Esophagus mucosa (tissue), 1 donor: ENCODE measurements around the gene SSRP1. TPM values are rescaled to one million over a fixed set of nuclear protein-coding genes. Genes with fewer than 3 reads are reported as not detected.
"Not testable (repeated sequence)": the region's sequence is repeated elsewhere in the genome, so short reads cannot be mapped to it uniquely, and the experiment has no call there.

Experiments
- ATAC-seq: fragments of 200-7000 bp; cut with Tn5 transposase; one replicate; pipeline ENCODE4 v1.9.1; 2020
- total RNA-seq: library from RNA; stranded (reverse); gene quantifications from one replicate; pipeline ENCODE4 v1.2.4, GENCODE V29; 2023
- donor health status: DM: yes; HTN: yes; CAD: no.

The SSRP1 gene
- 74.9 TPM for total RNA-seq

- peak; percentile 95 for ATAC-seq
Observed at GRCh38 chr11:57335343-57336110, at the start of gene SSRP1. TSS of gene SSRP1 (minus strand) at chr11:57335892. CDS start at chr11:57335121, 771 bp downstream.

DNA sequence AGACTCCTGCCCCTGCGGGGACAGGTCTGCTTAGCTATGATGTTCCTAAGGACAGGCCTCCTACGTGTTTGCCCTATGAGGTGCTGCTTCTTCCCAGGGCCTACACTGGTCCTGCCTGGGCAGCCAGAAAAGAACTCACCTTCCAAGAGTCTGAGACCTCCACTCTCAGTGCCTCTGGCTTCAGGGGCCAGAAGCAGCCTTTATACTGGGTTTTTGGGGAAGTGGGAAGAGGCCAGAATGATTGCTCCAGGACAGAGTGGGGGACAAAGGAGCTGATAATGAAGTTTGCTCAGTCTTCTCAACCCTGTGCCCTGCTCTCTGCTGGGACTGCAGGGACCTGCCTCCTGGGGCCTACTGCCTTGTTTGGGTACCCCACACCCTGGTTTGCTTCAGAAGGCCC, 45.3 kb upstream of the SSRP1 start, which contains the start of gene PRG3:
Gene PRG3, minus strand, starts transcription at position 176 of the 400 bp plus-strand sequence. CDS start 442 bp downstream, outside the sequence.
- ATAC-seq, result no peak

- no peak for ATAC-seq
Observed at GRCh38 chr11:57379732-57380131, 44.0 kb upstream of the SSRP1 start.

DNA sequence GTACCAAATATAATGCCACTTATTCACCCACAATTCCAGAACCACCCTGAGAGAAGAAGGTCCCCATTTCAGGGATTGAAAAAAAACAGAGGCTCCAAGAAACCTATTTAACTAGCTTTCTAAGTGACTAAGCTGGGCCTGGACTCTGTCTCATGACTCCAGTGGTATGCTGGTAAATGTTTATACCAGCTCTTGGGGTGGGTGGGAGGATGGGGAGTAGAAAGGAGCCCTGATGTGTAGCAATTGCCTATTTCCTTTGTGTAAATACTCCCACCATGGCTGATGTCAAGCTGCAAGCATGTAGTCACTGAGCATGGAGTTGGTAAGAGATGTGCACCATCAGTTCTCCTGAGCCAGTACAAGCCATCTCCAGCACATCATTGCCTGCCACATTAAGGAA, 42.5 kb upstream of the SSRP1 start:
- ATAC-seq, result no peak

GRCh38 chr11:57377107-57377506, 41.4 kb upstream of the SSRP1 start:
- ATAC-seq, result no peak

DNA sequence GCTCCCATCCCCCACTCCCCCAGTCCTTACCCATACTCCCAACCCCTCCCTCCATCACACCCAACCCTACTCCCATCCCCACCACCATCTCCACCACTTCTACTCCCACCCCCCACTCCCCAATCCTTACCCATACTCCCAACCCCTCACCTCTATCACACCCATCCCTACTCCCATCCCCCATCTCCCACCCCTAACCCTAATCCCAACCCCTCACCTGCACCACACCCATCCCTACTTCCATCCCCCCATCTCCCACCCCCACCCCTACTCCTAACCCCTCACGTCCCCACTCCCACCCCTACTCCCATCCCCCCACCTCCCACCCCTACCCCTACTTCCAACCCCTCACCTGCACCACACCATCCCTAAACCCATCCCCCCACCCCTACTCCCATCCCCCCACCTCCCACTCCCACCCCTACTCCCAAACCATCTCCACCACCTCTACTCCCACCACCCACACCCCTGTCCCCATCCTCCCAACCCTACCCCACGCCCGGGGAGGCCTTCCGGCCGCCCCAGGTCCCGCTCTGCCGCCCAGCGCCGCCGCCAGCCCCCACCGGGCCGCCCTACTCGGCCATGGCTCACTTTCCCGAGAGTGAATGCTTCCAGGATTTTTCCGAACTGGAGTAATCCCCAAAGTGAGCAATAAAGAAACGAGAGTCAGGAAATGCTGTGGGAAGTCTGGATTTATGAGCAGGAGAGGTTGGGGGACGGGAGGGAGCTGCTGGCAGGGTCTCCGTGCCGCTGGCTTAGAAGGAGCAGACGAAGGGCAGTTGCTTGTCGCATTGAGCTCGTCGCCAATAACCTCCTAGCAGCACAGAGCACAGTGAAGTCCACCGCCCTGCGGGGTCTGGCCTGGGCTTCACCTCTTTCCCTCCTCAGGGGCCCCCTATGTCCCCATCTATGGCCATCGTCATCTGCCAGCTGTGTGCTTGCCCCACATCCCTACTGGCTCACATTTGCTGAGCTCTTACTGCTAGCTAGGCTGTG, 40.7 kb upstream of the SSRP1 start:
- ATAC-seq, result no peak

DNA sequence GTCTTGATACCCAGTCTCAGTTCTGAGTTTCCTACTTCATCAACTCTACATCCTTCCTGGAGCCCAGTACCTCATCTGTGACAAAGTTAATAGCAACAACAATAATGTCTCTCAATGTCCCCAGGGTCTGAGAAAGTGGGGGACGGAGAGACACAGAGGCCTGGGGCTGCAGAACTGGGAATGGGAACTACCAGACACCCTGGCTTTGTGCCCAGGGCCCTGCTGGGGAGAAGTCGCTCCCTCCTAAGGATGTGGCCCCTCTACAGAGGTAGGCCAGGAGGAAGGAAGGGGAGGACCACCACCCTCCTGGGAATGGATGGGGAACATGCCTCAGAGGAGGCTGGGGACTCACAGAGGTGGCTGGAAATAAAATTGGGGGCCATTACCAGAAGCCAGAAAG, 39.8 kb upstream of the SSRP1 start:
- ATAC-seq, result no peak

GRCh38 chr11:57374966-57375365, 39.3 kb upstream of the SSRP1 start:
- no peak for ATAC-seq

DNA sequence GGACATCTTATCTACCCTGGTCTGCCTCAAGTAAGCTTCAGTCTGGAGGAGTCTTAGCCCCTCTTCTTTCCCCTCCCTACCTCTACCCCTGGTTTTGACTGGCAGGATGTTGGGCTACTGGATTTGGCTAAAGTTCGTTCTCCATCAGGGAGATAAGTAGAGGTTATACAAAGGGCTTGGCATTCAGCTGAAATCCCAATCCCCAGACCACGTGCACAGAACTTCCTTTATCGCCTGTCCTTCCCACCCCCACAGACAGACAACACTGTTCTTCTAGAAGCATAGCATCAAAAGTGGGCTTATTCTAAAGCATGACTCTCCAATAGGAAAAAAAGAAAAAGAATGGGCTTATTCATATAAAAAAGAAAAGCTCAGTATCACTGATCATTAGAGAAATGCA, 37.5 kb upstream of the SSRP1 start:
- ATAC-seq, result no peak

GRCh38 chr11:57370941-57371340, 35.2 kb upstream of the SSRP1 start:
- no peak for ATAC-seq

DNA sequence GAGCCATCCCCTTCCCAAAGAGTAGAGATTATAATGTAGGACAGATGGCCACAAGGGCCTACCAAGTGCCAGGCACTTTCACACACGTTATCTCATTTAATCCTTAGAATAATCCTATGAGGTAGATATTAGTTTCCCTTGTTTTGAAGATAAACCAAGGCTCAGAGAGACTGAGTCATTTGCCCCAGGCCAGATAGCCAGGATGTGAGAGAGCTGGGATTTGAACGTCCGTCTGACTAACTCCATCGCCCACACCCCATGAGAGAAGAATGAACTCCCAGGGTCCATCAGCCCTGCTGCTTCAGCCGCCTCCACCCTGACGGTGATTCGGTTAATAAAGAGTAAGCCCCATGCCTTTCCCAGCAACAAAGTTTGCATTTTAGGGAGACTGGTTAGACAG, 34.6 kb upstream of the SSRP1 start:
- ATAC-seq, result peak; percentile 36

GRCh38 chr11:57368845-57369232, 33.1 kb upstream of the SSRP1 start:
- ATAC-seq, result no peak

DNA sequence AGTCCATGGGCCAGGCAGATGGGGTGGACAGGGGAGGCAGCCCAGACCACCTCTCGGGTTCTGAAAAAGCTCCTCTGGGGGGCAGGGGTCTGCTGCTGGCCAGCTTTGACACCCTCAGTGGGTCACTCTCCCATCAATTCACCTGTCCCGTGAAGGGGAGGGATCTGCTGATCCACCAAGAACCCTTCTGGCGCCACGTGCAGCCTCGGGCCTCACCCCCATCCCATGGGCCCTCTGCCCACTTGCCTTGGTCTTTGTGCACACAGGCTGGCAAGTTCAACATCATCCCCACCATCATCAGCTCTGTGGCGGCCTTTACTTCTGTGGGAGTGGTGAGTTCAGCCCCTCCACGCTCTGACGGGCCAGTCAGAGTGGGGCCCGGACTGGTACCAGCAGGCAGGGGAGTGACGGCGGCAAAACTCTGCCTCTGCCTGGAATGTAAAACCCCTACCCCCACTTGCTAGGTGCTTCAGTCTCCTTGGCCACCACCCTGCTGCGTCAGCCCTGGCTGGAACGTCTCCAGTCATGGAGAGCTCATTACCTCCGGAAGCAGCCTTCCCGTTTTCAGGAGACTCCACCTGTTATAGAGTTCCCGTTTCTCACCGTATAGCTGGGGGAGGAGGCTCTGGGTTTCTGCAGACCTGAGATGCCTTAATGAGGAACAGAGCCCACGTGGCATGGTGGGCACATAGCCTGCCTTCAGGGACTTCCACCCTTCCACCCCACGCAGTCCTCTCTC, 32.6 kb upstream of the SSRP1 start:
- no peak for ATAC-seq

GRCh38 chr11:57364851-57365660, 29.4 kb upstream of the SSRP1 start:
- no peak for ATAC-seq

- no peak for ATAC-seq
Observed at GRCh38 chr11:57363131-57364080, 27.7 kb upstream of the SSRP1 start.

GRCh38 chr11:57361926-57362325, 26.2 kb upstream of the SSRP1 start:
- ATAC-seq, result no peak

DNA sequence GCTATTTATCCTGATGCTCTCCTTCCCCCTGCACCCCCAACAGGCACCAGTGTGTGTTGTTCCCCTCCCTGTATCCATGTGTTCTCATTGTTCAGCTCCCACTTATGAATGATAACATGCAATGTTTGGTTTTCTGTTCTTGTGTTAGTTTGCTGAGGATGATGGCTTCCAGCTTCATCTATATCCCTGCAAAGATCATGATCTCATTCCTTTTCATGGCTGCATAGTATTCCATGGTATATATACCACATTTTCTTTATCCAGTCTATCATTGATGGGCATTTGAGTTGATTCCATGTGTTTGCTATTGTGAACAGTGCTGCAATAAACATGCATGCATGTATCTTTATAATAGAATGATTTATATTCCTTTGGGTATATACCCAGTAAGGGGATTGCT, 25.7 kb upstream of the SSRP1 start:
- ATAC-seq, result not testable (repeated sequence)

- ATAC-seq, result no peak
Observed at GRCh38 chr11:57360991-57361390, 25.3 kb upstream of the SSRP1 start.

DNA sequence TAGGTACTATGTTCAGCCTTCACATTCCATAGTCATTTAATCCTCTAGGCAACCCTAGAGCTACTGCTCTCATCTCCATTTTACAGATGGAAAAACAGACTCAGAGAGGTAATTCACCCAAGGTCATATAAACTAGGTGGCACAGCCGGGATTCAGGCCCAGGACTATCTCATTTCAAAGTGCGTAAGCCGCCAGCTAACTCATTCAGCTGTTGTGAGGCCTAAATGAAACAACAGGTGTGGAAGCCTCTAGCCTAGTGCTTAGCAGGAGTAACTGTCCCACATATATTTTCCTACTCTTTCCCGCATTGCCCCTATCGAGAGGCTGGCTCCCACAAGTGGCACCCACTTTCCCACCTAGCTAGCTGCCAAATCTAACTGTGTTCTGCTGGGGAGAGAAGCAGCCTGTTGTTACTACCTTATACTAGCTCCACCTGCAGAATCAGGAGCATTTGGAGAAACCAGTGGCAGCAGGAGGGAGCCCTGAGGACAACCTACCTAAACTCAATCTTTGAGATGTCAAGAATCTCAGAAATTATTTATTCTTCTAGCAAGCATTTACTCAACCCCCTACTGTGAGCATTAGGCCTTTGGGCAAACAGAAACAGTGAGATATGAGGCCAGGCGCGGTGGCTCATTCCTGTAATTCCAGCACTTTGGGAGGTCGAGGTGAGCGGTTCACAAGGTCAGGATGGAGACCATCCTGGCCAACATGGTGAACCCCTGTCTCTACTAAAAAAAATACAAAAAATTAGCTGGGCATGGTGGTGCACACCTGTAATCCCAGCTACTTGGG, 24.4 kb upstream of the SSRP1 start:
- ATAC-seq, result no peak

GRCh38 chr11:57359396-57359795, 23.7 kb upstream of the SSRP1 start:
- no peak for ATAC-seq
